Measurements from ENCODE around the gene SYTL2.
"Not testable (repeated sequence)": the region's sequence is repeated elsewhere in the genome, so short reads cannot be mapped to it uniquely, and the experiment has no call there.

SYTL2 gene

GRCh38 chr11:85666687-85667086 lies 144.3 kb downstream of the SYTL2 start:
- Histone ChIP-seq H3K4me1 (ENCODE audit: insufficient read depth, low read length) (peaks cover 5% of the 10 kb centered on the region; the same call in 1 of the 2 replicates), H3K27me3 (ENCODE audit: insufficient read depth, low read length) (no peaks in the 10 kb centered on the region), H3K36me3 (ENCODE audit: insufficient read depth, low read depth, low read length) (peaks cover 14% of the 10 kb centered on the region), H3K27ac (ENCODE audit: low read length) (no peak overlapping the region), H3K4me3 (ENCODE audit: low read length) (no peak overlapping the region), H3K9ac (ENCODE audit: low read depth, low read length) (no peak overlapping the region), H3K9me3 (ENCODE audit: insufficient read depth, low read depth, low read length) (no peaks in the 10 kb centered on the region)

- H3K27me3 ChIP-seq (ENCODE audit: insufficient read depth, low read length): no peaks in the 10 kb centered on the region
- H3K36me3 ChIP-seq (ENCODE audit: insufficient read depth, low read depth, low read length): peaks cover 23% of the 10 kb centered on the region
- no peaks in the 10 kb centered on the region for H3K9me3 ChIP-seq (ENCODE audit: insufficient read depth, low read depth, low read length)
- no peak overlapping the region for H3K27ac ChIP-seq (ENCODE audit: low read length)
- peak overlapping the region; percentile 97; the same call in 1 of the 2 replicates for H3K9ac ChIP-seq (ENCODE audit: low read depth, low read length)
- peaks cover 5% of the 10 kb centered on the region; the same call in 1 of the 2 replicates for H3K4me1 ChIP-seq (ENCODE audit: insufficient read depth, low read length)
- H3K4me3 ChIP-seq (ENCODE audit: low read length): no peak overlapping the region; the same call in 1 of the 2 replicates
Observed at GRCh38 chr11:85665733-85666132, 145.2 kb downstream of the SYTL2 start.

GRCh38 chr11:85664615-85665481 lies 146.1 kb downstream of the SYTL2 start, which contains the start of gene CREBZF:
Gene CREBZF, minus strand, starts transcription at chr11:85665129. Its CDS starts 254 bp downstream, at chr11:85664875.
- H3K4me1 ChIP-seq (ENCODE audit: insufficient read depth, low read length): peaks cover 5% of the 10 kb centered on the region; the same call in 1 of the 2 replicates
- peaks cover 32% of the 10 kb centered on the region for H3K36me3 ChIP-seq (ENCODE audit: insufficient read depth, low read depth, low read length)
- peak within 1 kb of the TSS; percentile 97 for H3K9ac ChIP-seq (ENCODE audit: low read depth, low read length)
- peak within 1 kb of the TSS; percentile 95 for H3K4me3 ChIP-seq (ENCODE audit: low read length)
- no peaks in the 10 kb centered on the region for H3K27me3 ChIP-seq (ENCODE audit: insufficient read depth, low read length)
- H3K27ac ChIP-seq (ENCODE audit: low read length): peak within 1 kb of the TSS; percentile 90
- no peaks in the 10 kb centered on the region for H3K9me3 ChIP-seq (ENCODE audit: insufficient read depth, low read depth, low read length)

GRCh38 chr11:85663753-85664614 lies 147.0 kb downstream of the SYTL2 start:
- Histone ChIP-seq H3K9me3 (ENCODE audit: insufficient read depth, low read depth, low read length) (no peaks in the 10 kb centered on the region), H3K4me1 (ENCODE audit: insufficient read depth, low read length) (peaks cover 5% of the 10 kb centered on the region; the same call in 1 of the 2 replicates), H3K27me3 (ENCODE audit: insufficient read depth, low read length) (no peaks in the 10 kb centered on the region), H3K4me3 (ENCODE audit: low read length) (peak overlapping the region; percentile 95), H3K36me3 (ENCODE audit: insufficient read depth, low read depth, low read length) (peaks cover 41% of the 10 kb centered on the region), H3K9ac (ENCODE audit: low read depth, low read length) (peak overlapping the region; percentile 97), H3K27ac (ENCODE audit: low read length) (peak overlapping the region; percentile 90)

GRCh38 chr11:85663080-85663752 lies 147.7 kb downstream of the SYTL2 start:
- H3K9ac ChIP-seq (ENCODE audit: low read depth, low read length): peak overlapping the region; percentile 97
- peak overlapping the region; percentile 95 for H3K4me3 ChIP-seq (ENCODE audit: low read length)
- no peaks in the 10 kb centered on the region for H3K27me3 ChIP-seq (ENCODE audit: insufficient read depth, low read length)
- no peaks in the 10 kb centered on the region for H3K9me3 ChIP-seq (ENCODE audit: insufficient read depth, low read depth, low read length)
- H3K27ac ChIP-seq (ENCODE audit: low read length): no peak overlapping the region
- H3K36me3 ChIP-seq (ENCODE audit: insufficient read depth, low read depth, low read length): peaks cover 48% of the 10 kb centered on the region
- peaks cover 5% of the 10 kb centered on the region; the same call in 1 of the 2 replicates for H3K4me1 ChIP-seq (ENCODE audit: insufficient read depth, low read length)

GRCh38 chr11:85661972-85662664 lies 148.8 kb downstream of the SYTL2 start:
- Histone ChIP-seq H3K27me3 (ENCODE audit: insufficient read depth, low read length) (no peaks in the 10 kb centered on the region), H3K9ac (ENCODE audit: low read depth, low read length) (peak overlapping the region; percentile 71; the same call in 1 of the 2 replicates), H3K36me3 (ENCODE audit: insufficient read depth, low read depth, low read length) (peaks cover 59% of the 10 kb centered on the region), H3K27ac (ENCODE audit: low read length) (no peak overlapping the region), H3K4me3 (ENCODE audit: low read length) (peak overlapping the region; percentile 95), H3K4me1 (ENCODE audit: insufficient read depth, low read length) (peaks cover 5% of the 10 kb centered on the region; the same call in 1 of the 2 replicates), H3K9me3 (ENCODE audit: insufficient read depth, low read depth, low read length) (no peaks in the 10 kb centered on the region)

GRCh38 chr11:85658180-85658579 lies 152.8 kb downstream of the SYTL2 start:
- no peak overlapping the region for H3K27ac ChIP-seq (ENCODE audit: low read length)
- no peak overlapping the region for H3K4me3 ChIP-seq (ENCODE audit: low read length)
- no peak overlapping the region for H3K9ac ChIP-seq (ENCODE audit: low read depth, low read length)
- H3K27me3 ChIP-seq (ENCODE audit: insufficient read depth, low read length): no peaks in the 10 kb centered on the region
- no peaks in the 10 kb centered on the region; the same call in 1 of the 2 replicates for H3K4me1 ChIP-seq (ENCODE audit: insufficient read depth, low read length)
- peaks cover 89% of the 10 kb centered on the region for H3K36me3 ChIP-seq (ENCODE audit: insufficient read depth, low read depth, low read length)
- H3K9me3 ChIP-seq (ENCODE audit: insufficient read depth, low read depth, low read length): no peaks in the 10 kb centered on the region

GRCh38 chr11:85656777-85657176 lies 154.2 kb downstream of the SYTL2 start:
- Histone ChIP-seq H3K4me1 (ENCODE audit: insufficient read depth, low read length) (no peaks in the 10 kb centered on the region; the same call in 1 of the 2 replicates), H3K9me3 (ENCODE audit: insufficient read depth, low read depth, low read length) (no peaks in the 10 kb centered on the region), H3K27me3 (ENCODE audit: insufficient read depth, low read length) (no peaks in the 10 kb centered on the region), H3K4me3 (ENCODE audit: low read length) (no peak overlapping the region), H3K36me3 (ENCODE audit: insufficient read depth, low read depth, low read length) (peaks cover 77% of the 10 kb centered on the region), H3K27ac (ENCODE audit: low read length) (no peak overlapping the region), H3K9ac (ENCODE audit: low read depth, low read length) (no peak overlapping the region)

GRCh38 chr11:85654343-85654742 lies 156.6 kb downstream of the SYTL2 start:
- H3K9me3 ChIP-seq (ENCODE audit: insufficient read depth, low read depth, low read length); H3K27ac ChIP-seq (ENCODE audit: low read length); H3K4me3 ChIP-seq (ENCODE audit: low read length); H3K4me1 ChIP-seq (ENCODE audit: insufficient read depth, low read length); H3K9ac ChIP-seq (ENCODE audit: low read depth, low read length); H3K27me3 ChIP-seq (ENCODE audit: insufficient read depth, low read length): not testable (repeated sequence)
- peaks cover 58% of the 10 kb centered on the region for H3K36me3 ChIP-seq (ENCODE audit: insufficient read depth, low read depth, low read length)

- Histone ChIP-seq H3K27ac (ENCODE audit: low read length) (no peak overlapping the region), H3K9me3 (ENCODE audit: insufficient read depth, low read depth, low read length) (no peaks in the 10 kb centered on the region), H3K36me3 (ENCODE audit: insufficient read depth, low read depth, low read length) (peaks cover 44% of the 10 kb centered on the region), H3K27me3 (ENCODE audit: insufficient read depth, low read length) (no peaks in the 10 kb centered on the region), H3K4me3 (ENCODE audit: low read length) (no peak overlapping the region), H3K4me1 (ENCODE audit: insufficient read depth, low read length) (peaks cover 3% of the 10 kb centered on the region; the same call in 1 of the 2 replicates), H3K9ac (ENCODE audit: low read depth, low read length) (no peak overlapping the region)
Observed at GRCh38 chr11:85652786-85653447, 158.0 kb downstream of the SYTL2 start.
